GM19468 (cell line): ENCODE measurements around the gene DNAJC7.

Source experiments
- ATAC-seq: cut with Tn5 transposase; IDR thresholded peaks from one replicate; pipeline ENCODE4 v1.9.1; 2021; ENCODE audit warnings: mild to moderate bottlenecking, moderate library complexity, moderate number of reproducible peaks; ENCODE audit not compliant: unreplicated experiment; ENCODE audit errors: extremely low read depth

Gene DNAJC7

DNA sequence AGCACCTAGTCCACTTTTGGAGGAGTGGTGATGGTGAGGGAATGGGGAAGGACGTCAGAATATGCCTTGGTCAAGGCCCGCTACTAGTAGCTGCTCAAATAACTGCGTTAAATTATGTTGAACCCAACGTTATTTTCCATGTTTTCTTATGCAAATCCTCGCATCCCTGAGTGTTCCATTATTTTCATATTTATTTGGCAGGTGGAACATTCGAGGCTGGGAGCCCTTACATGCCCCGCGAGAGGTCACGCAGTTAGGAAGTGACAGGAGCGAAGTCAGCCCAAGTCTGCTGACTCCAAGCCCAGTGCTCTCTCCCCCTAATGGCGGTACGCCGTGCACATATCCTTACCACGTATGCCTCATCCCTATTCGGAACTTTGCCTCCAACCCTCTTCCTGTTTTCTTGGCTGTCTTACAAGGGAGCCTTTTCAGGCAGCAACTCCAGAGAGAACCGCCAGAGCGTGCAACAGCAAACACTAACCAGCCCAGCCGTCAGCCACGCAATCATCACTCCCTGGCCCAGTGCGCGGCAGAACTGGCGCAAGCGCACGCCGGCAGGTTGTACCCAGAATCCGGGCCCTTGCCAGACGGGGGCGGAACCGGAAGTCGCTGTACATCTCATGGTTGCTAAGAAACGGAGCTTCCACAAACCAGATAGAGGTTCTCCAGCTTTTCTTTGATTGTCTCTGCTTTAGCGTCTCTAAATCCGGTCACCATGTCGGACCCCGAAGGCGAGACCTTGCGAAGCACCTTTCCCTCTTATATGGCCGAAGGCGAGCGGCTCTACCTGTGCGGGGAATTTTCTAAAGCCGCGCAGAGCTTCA is 87.0 kb downstream of the DNAJC7 start, which contains the start of gene ODAD4:
Gene ODAD4, plus strand, starts transcription at position 609 of the 824 bp plus-strand sequence. Its CDS starts 107 bp downstream, at position 716.
- ATAC-seq, result no peak

GRCh38 chr17:41928693-41929251 is 88.5 kb downstream of the DNAJC7 start:
- ATAC-seq, result no peak
